ENCODE data around the gene SRPK3. TPM values are rescaled to one million over a fixed set of nuclear protein-coding genes. Genes with fewer than 3 reads are reported as not detected.
"Not testable (repeated sequence)": the region's sequence is repeated elsewhere in the genome, so short reads cannot be mapped to it uniquely, and the experiment has no call there.

SRPK3 gene
- total RNA-seq, result 0.13 and 0.25 TPM in 2 replicates

GRCh38 chrX:153780678-153781427, at the start of gene SRPK3:
Gene SRPK3, plus strand, starts transcription at chrX:153781041. Its CDS starts 46 bp downstream, at chrX:153781087.
- no peak for DNase-seq (ENCODE audit: low read depth in 2 of 2)

DNA sequence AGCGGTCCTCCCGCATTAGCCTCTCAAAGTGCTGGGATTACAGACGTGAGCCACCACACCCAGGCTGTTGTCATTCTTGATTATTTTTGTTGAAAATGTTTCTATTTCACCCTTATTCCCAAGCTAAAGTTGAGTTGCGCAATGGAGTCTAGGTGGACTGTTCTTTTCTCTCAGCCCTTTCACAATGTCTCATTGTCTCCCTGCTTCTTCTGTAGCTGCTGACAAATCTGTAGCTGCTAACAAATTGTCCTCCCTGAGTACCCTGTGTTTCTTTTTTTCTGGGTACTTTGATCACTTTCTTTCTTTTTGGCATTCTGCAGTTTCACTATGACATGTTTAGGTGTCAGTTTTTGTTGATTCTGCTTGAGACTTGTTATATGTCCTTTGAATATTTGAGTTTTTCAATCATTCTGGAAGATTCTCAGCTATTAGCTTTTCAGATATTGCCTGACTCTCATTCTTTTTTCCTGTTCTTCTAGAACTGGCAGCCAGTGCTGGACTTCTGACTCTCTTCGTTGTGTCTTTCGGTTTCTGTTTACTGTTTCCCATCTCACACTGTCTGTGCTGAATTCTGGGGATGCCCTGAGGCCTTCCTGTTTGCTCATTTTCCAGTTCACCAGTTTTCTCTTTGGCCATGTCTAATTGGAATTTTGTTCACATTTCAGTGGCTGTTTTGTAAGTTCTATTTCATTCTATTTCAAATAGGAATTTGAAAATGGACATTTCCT, 49.6 kb upstream of the SRPK3 start:
- DNase-seq (ENCODE audit: low read depth in 2 of 2), result no peak

DNA sequence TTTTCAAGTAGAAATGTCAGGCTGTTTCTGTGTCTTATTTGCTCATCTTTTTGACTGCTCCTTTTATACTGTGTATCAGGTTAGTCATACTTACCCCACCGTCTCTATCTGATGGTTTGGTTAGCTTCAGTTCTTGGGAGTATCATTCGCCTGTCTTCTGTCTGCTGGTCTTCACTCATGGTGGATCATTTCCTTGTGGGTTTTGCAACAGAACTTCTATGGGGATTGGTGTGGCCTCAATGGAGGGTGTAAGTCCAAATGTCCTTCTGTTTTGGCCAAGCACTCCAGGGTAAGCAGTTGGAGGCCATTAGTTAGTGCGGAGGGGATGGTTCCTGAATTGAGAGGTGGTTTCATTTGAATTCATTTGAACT, 49.0 kb upstream of the SRPK3 start:
- no peak for DNase-seq (ENCODE audit: low read depth in 2 of 2)

DNA sequence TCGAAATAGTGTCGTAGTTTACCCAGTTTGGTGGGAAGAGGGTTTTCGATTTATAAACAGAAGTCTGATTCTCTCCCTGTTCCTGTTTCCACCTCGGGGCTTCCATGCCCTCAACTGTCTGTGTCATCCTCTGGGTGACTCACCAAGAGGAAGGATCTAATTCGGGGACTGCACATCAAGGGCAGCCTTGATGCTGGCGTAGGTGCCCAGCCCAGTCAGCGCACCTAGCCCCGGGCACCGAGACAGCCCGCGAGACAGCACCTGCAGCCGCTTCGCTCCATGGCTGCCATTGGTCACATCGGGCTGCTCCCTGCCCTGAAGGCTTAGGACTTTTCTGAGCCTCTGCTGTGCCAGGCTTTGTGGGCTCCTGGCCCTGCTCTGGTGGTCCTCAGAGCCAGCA, 48.4 kb upstream of the SRPK3 start:
- peak in 1 of 2 donors; percentile 29 for DNase-seq (ENCODE audit: low read depth in 2 of 2)

- DNase-seq (ENCODE audit: low read depth in 2 of 2), result no peak
Observed at GRCh38 chrX:153733651-153734240, 47.1 kb upstream of the SRPK3 start.

GRCh38 chrX:153734871-153735270, 46.0 kb upstream of the SRPK3 start:
- DNase-seq (ENCODE audit: low read depth in 2 of 2), result no peak

DNA sequence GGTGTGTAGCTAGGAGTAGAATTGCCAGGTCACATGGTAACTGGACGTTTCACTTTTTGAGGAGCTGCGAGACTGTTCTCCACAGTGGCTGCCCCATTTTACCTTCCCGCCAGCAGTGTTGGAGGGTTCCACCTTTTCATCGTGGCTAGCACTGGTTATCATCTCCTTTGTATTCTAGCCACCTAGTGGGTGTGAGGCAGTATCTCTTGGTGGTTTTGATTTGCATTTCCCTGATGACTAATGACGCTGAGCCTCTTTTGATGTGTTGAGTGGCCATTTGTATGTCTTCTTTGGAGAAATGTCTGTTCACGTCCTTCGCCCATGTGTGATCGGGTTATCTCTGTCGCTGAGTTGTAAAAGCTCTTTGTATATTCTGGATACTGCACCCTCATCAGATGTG, 45.6 kb upstream of the SRPK3 start:
- DNase-seq (ENCODE audit: low read depth in 2 of 2), result no peak

GRCh38 chrX:153736071-153736820, 44.6 kb upstream of the SRPK3 start:
- no peak for DNase-seq (ENCODE audit: low read depth in 2 of 2)

DNA sequence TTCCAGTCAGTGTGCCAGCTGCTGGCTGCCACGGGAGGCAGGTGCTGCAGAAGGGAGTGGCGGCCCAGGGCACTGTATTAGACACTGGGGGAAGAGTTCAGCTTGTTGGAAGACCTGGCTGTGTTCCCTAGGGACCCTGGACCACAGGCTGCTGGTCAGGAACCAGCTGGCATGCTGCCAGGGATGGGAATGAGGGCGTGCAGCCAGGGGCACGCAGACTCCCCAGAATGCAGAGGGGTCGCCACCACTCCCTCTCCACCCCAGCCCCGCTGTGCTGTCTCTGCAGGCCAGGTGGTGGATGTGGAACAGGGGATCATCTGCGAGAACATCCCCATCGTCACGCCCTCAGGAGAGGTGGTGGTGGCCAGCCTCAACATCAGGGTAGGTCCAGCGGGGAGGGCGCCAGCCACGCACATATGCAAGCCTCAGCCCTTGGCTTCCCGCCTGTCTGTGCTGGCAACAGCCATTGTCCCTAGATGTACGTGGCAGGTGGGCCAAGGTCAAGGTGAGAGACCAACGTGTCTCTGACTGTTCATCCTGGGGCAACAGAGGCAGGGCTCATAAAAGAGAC, 43.9 kb upstream of the SRPK3 start:
- DNase-seq (ENCODE audit: low read depth in 2 of 2), result no peak

- no peak for DNase-seq (ENCODE audit: low read depth in 2 of 2)
Observed at GRCh38 chrX:153738056-153738605, 42.7 kb upstream of the SRPK3 start.

- DNase-seq (ENCODE audit: low read depth in 2 of 2), result no peak
Observed at GRCh38 chrX:153739754-153740486, 40.9 kb upstream of the SRPK3 start.

DNA sequence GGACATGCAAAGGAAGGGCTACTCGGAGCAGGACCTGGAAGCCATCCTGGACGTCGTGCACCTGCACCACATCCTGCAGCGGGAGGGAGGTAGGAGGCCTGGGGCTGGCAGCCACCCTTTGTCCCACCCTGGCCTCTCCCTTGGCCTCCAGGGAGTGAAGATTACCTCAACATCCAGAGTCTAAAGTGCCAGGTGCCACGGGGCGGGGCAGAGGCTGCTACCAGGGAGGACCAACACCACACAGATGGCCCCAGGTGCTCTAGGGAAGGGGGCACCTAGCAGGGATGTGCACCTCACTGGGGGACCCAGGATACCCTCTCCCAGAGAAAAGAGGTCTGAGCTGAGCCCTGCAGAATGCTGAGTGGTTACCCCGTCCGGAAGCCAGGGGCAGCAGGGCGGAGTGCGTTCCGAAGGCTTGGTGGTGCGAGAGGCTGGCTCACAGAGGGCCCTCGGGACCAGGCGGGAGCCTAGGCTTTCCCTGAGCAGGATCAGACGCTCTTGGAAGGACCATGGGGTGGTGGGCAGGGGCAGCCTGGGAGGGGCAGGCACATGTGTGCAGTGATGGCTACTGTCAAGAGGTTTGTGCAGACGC, 40.1 kb upstream of the SRPK3 start:
- no peak for DNase-seq (ENCODE audit: low read depth in 2 of 2)

DNA sequence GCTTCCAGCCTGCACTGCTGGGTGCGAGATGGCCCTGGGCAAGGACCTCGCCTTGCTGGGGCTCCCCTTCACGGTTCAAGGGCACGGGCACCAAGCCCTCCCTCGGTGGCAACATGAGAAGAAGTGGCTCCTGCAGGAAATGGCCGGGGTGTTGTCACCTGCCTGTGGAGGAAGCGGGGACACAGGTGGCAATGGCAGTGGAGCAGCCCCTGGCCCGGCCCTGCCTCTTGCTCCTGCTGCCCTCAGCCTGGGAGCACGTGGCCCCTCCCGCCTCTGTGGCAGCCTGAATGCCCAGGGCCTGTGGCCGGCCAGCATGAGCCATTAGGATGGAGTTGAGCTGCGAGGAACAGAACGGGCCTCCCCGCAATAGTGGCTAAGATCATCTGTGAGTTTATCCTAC, 39.4 kb upstream of the SRPK3 start:
- DNase-seq (ENCODE audit: low read depth in 2 of 2), result no peak

DNA sequence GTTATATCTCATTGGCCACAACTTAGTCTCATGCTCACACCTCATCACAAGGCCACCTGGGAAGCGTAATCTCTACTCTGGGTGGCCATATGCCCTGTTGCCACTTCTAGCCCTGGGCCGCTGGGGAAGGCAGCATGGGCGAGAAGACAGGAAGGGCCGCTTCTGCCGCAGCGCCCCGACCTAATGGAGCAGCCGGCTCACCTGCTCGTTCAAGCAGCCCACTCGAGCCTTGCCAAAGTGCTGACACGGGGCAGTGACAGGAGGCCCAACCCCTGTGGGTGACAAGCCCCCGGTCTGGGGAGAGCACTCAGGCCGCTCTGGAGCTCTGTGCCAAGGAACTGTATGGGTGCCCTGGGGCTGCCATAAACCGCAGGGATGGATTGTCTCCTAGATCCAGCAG, 38.7 kb upstream of the SRPK3 start:
- DNase-seq (ENCODE audit: low read depth in 2 of 2), result not testable (repeated sequence)

DNA sequence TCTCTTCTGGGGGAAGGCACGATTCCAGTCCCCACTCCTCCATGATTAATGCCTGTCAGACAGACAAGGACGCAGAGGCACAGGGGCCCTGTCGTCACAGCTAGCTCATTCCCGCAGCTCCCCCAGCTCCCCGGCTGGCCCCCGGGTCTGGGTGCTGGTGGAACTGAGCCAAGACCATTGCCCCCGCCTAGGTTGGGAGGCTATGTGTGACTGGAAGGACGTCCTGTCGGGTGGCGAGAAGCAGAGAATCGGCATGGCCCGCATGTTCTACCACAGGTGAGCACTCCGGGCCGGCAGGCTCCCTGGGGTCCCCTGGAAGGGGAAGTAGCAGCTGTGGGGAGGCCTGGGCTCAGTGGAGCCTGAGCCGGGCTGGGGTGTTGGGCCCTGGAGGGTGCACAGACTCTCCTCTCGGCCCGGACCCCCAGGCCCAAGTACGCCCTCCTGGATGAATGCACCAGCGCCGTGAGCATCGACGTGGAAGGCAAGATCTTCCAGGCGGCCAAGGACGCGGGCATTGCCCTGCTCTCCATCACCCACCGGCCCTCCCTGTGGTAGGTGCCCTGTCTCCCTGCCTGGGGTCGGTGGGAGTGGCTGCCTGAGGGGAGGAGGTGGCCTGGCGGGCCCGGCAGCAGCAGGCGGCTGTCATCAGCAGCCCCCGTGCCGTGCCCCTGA, 37.9 kb upstream of the SRPK3 start:
- DNase-seq (ENCODE audit: low read depth in 2 of 2), result not testable (repeated sequence)

DNA sequence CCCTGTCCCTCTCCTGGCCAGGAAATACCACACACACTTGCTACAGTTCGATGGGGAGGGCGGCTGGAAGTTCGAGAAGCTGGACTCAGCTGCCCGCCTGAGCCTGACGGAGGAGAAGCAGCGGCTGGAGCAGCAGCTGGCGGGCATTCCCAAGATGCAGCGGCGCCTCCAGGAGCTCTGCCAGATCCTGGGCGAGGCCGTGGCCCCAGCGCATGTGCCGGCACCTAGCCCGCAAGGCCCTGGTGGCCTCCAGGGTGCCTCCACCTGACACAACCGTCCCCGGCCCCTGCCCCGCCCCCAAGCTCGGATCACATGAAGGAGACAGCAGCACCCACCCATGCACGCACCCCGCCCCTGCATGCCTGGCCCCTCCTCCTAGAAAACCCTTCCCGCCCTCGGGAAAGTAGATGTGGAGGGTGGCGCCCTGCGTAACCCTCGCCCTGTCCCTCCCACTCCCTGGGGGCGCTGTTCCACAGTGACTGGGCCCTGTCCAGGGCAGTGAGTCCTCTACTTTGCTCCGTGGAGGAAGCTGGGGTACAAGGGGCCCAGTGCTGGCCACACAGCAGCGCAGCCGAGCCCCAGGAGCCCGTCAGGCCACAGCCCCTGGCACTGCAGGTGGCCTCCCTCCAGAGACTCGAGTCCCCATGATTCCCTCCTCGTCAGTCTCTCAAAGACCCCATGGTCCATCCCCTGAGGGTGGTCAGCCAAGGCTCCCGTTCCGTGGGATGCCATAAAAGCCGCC, 37.2 kb upstream of the SRPK3 start:
- not testable (repeated sequence) for DNase-seq (ENCODE audit: low read depth in 2 of 2)

- no peak for DNase-seq (ENCODE audit: low read depth in 2 of 2)
Observed at GRCh38 chrX:153744210-153745066, 36.4 kb upstream of the SRPK3 start.

DNA sequence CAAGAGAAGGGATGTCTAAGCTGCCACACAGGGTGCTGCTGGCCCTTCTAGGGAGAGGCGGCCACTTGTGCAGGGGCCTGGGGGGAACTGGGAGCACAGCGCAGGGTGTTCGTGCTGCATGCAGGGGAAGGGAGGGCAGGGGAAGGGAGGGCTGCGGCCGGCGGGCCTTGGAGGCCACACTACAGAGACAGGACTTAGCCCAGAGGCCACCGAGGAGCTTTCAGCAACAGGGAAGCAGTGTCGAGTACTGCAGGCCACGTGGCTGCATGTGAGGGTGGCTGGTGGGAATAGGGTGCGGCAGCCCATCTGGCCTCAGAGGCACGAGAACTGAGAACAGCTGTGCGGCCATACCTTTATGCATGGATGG, 35.8 kb upstream of the SRPK3 start:
- DNase-seq (ENCODE audit: low read depth in 2 of 2), result not testable (repeated sequence)
